OCI-LY3 (cell line): ENCODE data around the gene PITX2.
A peak's percentile ranks its signal among the peaks of the same experiment; 100 is the strongest.

Source experiments
- H2AFZ ChIP-seq: fragments of 200-600, 300-600 bp; shearing (Covaris generic); 2 replicates; pipeline ENCODE4 v1.6.0; 2014; ENCODE audit warnings: antibody characterized with exemption, low read depth, low read length
- H3K27ac ChIP-seq: fragments of 200-600, 300-600 bp; sonication (generic); 2 replicates; pipeline ENCODE4 v1.5.1; 2014; ENCODE audit warnings: mild to moderate bottlenecking, low read length, moderate library complexity, mixed read lengths
- H3K27me3 ChIP-seq: fragments of 200-600, 300-600 bp; sonication (generic); 2 replicates; pipeline ENCODE4 v1.6.1; 2014; ENCODE audit warnings: low read depth, low read length, mixed read lengths
- H3K36me3 ChIP-seq: fragments of 200-600, 300-600 bp; sonication (generic); replicated peaks from 2 replicates; pipeline ENCODE3; 2014; ENCODE audit warnings: low read depth, low read length, mixed read lengths
- H3K4me1 ChIP-seq: fragments of 300-600, 200-600 bp; sonication (generic); 2 replicates; pipeline ENCODE4 v1.6.1; 2014; ENCODE audit warnings: low read length, mixed read lengths
- H3K4me2 ChIP-seq: fragments of 200-600, 300-600 bp; sonication (generic); 2 replicates; pipeline ENCODE4 v1.6.1; 2014; ENCODE audit warnings: low read length, mixed read lengths
- H3K4me3 ChIP-seq: fragments of 300-600, 200-600 bp; sonication (generic); 2 replicates; pipeline ENCODE4 v1.5.1; 2014; ENCODE audit warnings: antibody characterized with exemption, mild to moderate bottlenecking, low read length, moderate library complexity
- H3K79me2 ChIP-seq: fragments of 300-600, 200-600 bp; shearing (Covaris generic); 2 replicates; pipeline ENCODE4 v1.6.1; 2014; ENCODE audit warnings: mild to moderate bottlenecking, low read length, mixed read lengths
- H3K9ac ChIP-seq: fragments of 300-600, 200-600 bp; shearing (Covaris generic); 2 replicates; pipeline ENCODE4 v1.6.0; 2014; ENCODE audit warnings: mild to moderate bottlenecking, low read length, moderate library complexity
- H3K9me3 ChIP-seq: fragments of 200-600, 300-600 bp; shearing (Covaris generic); 2 replicates; pipeline ENCODE4 v1.6.1; 2014; ENCODE audit warnings: low read length, mixed read lengths; ENCODE audit not compliant: insufficient read depth
- H4K20me1 ChIP-seq: fragments of 200-600, 300-600 bp; sonication (generic); 2 replicates; pipeline ENCODE4 v1.6.1; 2016; ENCODE audit warnings: low read length, mixed read lengths; ENCODE audit not compliant: insufficient read depth
- CTCF ChIP-seq: fragments of 200-600, 300-600 bp; sonication (generic); IDR thresholded peaks from 2 replicates; pipeline ENCODE4 v1.5.1; 2014; ENCODE audit warnings: antibody characterized with exemption, low read length, low read depth
- EZH2phosphoT487 ChIP-seq: fragments of 200-600 bp; shearing (Covaris generic); IDR thresholded peaks from 2 replicates; pipeline ENCODE4 v1.6.1; 2018; ENCODE audit warnings: antibody characterized with exemption, mixed run types, low read depth

PITX2 gene

GRCh38 chr4:110596431-110596830 is 26.4 kb downstream of the PITX2 start:
- Histone ChIP-seq H3K27me3 (no peaks in the 10 kb centered on the region), H4K20me1 (no peaks in the 10 kb centered on the region), H2AFZ (no peak overlapping the region), H3K27ac (no peak overlapping the region), H3K4me1 (no peaks in the 10 kb centered on the region), H3K4me3 (no peak overlapping the region), H3K79me2 (no peaks in the 10 kb centered on the region), H3K4me2 (no peak overlapping the region), H3K36me3 (peaks cover 6% of the 10 kb centered on the region), H3K9ac (no peak overlapping the region), H3K9me3 (peaks cover 12% of the 10 kb centered on the region; the same call in 1 of the 2 replicates)
- TF ChIP-seq CTCF (no peak), EZH2phosphoT487 (no peak)

- Histone ChIP-seq H3K27ac (no peak overlapping the region), H3K4me1 (no peaks in the 10 kb centered on the region), H3K9ac (no peak overlapping the region), H3K79me2 (no peaks in the 10 kb centered on the region), H3K9me3 (peaks cover 12% of the 10 kb centered on the region; the same call in 1 of the 2 replicates), H4K20me1 (no peaks in the 10 kb centered on the region), H2AFZ (no peak overlapping the region), H3K4me3 (no peak overlapping the region), H3K4me2 (no peak overlapping the region), H3K36me3 (peaks cover 6% of the 10 kb centered on the region), H3K27me3 (no peaks in the 10 kb centered on the region)
- TF ChIP-seq EZH2phosphoT487 = no peak
These were observed 27.3 kb downstream of the PITX2 start for GRCh38 chr4:110595583-110595982.

GRCh38 chr4:110589297-110589696 is 33.6 kb downstream of the PITX2 start:
- no peaks in the 10 kb centered on the region for H3K36me3 ChIP-seq
- H3K27ac ChIP-seq = no peak overlapping the region
- no peaks in the 10 kb centered on the region for H3K79me2 ChIP-seq
- H3K4me2 ChIP-seq = no peak overlapping the region
- no peaks in the 10 kb centered on the region for H3K4me1 ChIP-seq
- H3K4me3 ChIP-seq = no peak overlapping the region
- H4K20me1 ChIP-seq = no peaks in the 10 kb centered on the region
- H3K9ac ChIP-seq = no peak overlapping the region
- TF ChIP-seq EZH2phosphoT487 = no peak
- TF ChIP-seq CTCF = peak; percentile 58
- H3K9me3 ChIP-seq = no peaks in the 10 kb centered on the region
- no peak overlapping the region for H2AFZ ChIP-seq
- no peaks in the 10 kb centered on the region for H3K27me3 ChIP-seq

- H3K27ac ChIP-seq = no peak overlapping the region
- H3K9me3 ChIP-seq = no peaks in the 10 kb centered on the region
- H4K20me1 ChIP-seq = no peaks in the 10 kb centered on the region
- no peak overlapping the region for H3K9ac ChIP-seq
- H3K4me3 ChIP-seq = no peak overlapping the region
- H3K4me1 ChIP-seq = no peaks in the 10 kb centered on the region
- no peaks in the 10 kb centered on the region for H3K79me2 ChIP-seq
- no peak overlapping the region for H3K4me2 ChIP-seq
- no peak for TF ChIP-seq CTCF
- TF ChIP-seq EZH2phosphoT487 = no peak
- H2AFZ ChIP-seq = no peak overlapping the region
- no peaks in the 10 kb centered on the region for H3K27me3 ChIP-seq
- no peaks in the 10 kb centered on the region for H3K36me3 ChIP-seq
These were observed 35.1 kb downstream of the PITX2 start for GRCh38 chr4:110587666-110588285.
